T-helper 2 cell (primary cell): ENCODE results near the gene HOXB5.

ENCODE experiments used
- DNase-seq, 5 experiments: peaks; one replicate each; pipeline versions ENCODE4 v3.0.0 to v3.0.0-alpha.2; 2012 to 2022

The HOXB5 gene

GRCh38 chr17:48559122-48559839, 34.3 kb downstream of the HOXB5 start:
- DNase-seq: no peak

GRCh38 chr17:48558831-48559121, 34.8 kb downstream of the HOXB5 start:
- DNase-seq: no peak

- no peak for DNase-seq
Observed at GRCh38 chr17:48558057-48558830, 35.3 kb downstream of the HOXB5 start.

- no peak for DNase-seq
Observed at GRCh38 chr17:48556576-48557401, 36.8 kb downstream of the HOXB5 start.

GRCh38 chr17:48556229-48556575, 37.4 kb downstream of the HOXB5 start:
- DNase-seq: no peak

- DNase-seq: peak in 1 of 5 experiments; percentile 44
Observed at GRCh38 chr17:48555258-48556228, 38.0 kb downstream of the HOXB5 start.

- no peak for DNase-seq
Observed at GRCh38 chr17:48554412-48555257, 38.9 kb downstream of the HOXB5 start.

- DNase-seq: no peak
Observed at GRCh38 chr17:48553826-48554225, 39.8 kb downstream of the HOXB5 start.

- no peak for DNase-seq
Observed at GRCh38 chr17:48553190-48553547, 40.4 kb downstream of the HOXB5 start.

- DNase-seq: no peak
Observed at GRCh38 chr17:48552466-48553189, 41.0 kb downstream of the HOXB5 start.

GRCh38 chr17:48551596-48552465, 41.7 kb downstream of the HOXB5 start:
- no peak for DNase-seq

GRCh38 chr17:48551214-48551555, 42.4 kb downstream of the HOXB5 start:
- DNase-seq: no peak

GRCh38 chr17:48550502-48551213, 42.9 kb downstream of the HOXB5 start:
- DNase-seq: no peak

GRCh38 chr17:48549914-48550501, 43.6 kb downstream of the HOXB5 start:
- DNase-seq: no peak

GRCh38 chr17:48549281-48549630, 44.3 kb downstream of the HOXB5 start:
- no peak for DNase-seq

GRCh38 chr17:48548523-48549280, 44.9 kb downstream of the HOXB5 start:
- DNase-seq: no peak

GRCh38 chr17:48547808-48548522, 45.6 kb downstream of the HOXB5 start:
- peak in 1 of 5 experiments; percentile 62 for DNase-seq
